AG08395 (cell line): ENCODE results near the gene PCDHB11.
A peak's percentile ranks its signal among the peaks of the same experiment; 100 is the strongest.
"Not testable (repeated sequence)": the region's sequence is repeated elsewhere in the genome, so short reads cannot be mapped to it uniquely, and the experiment has no call there.

Experiments
- DNase-seq: peaks from one replicate; pipeline ENCODE4 v3.0.0; 2012; ENCODE audit warnings: mixed read lengths, low spot score

Gene PCDHB11

DNA sequence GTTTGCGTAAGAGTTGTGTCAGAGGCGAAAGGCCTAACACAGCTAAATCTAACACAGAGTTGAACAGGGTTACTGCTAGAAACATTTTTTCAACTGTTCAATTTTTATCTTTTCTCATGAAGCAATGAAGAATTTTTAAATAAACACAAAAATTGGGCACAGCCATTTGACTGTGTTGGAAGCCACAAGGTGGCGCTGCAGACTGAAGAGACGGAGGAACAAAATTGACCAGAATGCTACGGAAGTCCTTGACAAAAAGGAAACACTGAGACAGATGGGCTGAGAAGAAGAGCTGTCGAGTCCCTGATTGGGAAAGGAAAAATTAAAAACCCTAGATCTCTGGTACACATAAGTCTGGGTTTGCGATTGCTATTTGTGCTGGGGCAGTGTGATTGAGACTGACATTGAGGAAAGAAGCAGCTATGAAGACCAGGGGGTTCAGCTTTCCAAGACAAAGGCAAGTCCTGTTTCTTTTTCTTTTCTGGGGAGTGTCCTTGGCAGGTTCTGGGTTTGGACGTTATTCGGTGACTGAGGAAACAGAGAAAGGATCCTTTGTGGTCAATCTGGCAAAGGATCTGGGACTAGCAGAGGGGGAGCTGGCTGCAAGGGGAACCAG is 12.4 kb upstream of the PCDHB11 start, which contains the start of gene PCDHB9:
Gene PCDHB9 (plus strand): TSS at position 265 of the 616 bp plus-strand sequence. CDS start 158 bp downstream, at position 423.
- DNase-seq = peak; percentile 29

DNA sequence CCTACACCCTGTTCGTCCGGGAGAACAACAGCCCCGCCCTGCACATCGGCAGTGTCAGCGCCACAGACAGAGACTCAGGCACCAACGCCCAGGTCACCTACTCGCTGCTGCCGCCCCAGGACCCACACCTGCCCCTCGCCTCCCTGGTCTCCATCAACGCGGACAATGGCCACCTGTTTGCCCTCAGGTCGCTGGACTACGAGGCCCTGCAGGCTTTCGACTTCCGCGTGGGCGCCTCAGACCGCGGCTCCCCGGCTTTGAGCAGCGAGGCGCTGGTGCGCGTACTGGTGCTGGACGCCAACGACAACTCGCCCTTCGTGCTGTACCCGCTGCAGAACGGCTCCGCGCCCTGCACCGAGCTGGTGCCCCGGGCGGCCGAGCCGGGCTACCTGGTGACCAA is 10.7 kb upstream of the PCDHB11 start:
- DNase-seq = not testable (repeated sequence)

DNA sequence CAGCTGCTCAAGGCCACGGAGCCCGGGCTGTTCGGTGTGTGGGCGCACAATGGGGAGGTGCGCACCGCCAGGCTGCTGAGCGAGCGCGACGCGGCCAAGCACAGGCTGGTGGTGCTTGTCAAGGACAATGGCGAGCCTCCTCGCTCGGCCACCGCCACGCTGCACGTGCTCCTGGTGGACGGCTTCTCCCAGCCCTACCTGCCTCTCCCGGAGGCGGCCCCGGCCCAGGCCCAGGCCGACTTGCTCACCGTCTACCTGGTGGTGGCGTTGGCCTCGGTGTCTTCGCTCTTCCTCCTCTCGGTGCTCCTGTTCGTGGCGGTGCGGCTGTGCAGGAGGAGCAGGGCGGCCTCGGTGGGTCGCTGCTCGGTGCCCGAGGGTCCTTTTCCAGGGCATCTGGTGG is 10.3 kb upstream of the PCDHB11 start:
- not testable (repeated sequence) for DNase-seq

DNA sequence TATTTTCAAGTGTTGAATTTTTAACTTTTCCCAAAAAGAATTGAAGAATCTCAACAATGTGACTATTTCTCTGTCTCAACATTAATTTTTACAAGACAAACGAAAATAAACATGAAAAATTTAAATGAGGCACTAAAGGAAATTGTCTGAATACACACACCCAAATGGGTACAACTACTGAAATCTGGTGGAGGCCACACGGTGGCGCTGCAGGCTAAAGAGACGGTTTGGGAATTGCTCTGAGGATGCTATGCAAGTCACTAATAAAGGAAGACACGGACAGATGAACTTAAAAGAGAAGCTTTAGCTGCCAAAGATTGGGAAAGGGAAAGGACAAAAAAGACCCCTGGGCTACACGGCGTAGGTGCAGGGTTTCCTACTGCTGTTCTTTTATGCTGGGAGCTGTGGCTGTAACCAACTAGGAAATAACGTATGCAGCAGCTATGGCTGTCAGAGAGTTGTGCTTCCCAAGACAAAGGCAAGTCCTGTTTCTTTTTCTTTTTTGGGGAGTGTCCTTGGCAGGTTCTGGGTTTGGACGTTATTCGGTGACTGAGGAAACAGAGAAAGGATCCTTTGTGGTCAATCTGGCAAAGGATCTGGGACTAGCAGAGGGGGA is 7.2 kb upstream of the PCDHB11 start, which contains the start of gene PCDHB10:
Gene PCDHB10 (plus strand): TSS at position 244 of the 616 bp plus-strand sequence. CDS start 200 bp downstream, at position 444.
- DNase-seq = peak; percentile 20

DNA sequence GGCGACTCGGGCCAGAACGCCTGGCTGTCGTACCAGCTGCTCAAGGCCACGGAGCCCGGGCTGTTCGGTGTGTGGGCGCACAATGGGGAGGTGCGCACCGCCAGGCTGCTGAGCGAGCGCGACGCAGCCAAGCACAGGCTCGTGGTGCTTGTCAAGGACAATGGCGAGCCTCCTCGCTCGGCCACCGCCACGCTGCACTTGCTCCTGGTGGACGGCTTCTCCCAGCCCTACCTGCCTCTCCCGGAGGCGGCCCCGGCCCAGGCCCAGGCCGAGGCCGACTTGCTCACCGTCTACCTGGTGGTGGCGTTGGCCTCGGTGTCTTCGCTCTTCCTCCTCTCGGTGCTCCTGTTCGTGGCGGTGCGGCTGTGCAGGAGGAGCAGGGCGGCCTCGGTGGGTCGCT is 5.1 kb upstream of the PCDHB11 start:
- DNase-seq = not testable (repeated sequence)

DNA sequence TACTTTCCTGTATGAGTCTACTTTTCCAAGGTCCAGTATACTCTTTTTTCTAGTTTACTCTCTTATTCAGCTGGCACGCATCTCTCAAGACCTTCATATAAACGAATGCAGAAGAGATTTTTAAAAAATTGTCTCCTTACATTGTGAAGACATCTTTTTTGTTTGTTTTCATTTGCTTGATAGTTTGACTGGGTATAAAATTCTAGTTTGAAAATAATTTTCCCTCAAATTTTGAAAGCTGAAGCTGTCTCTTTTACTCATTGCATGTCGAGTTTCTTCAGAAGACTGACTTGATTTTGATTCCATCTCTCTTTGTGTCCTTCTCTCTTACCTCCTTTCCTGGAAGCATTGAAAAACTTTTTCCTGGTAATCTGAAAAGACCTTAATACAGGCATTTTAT is 3.1 kb upstream of the PCDHB11 start:
- no peak for DNase-seq

DNA sequence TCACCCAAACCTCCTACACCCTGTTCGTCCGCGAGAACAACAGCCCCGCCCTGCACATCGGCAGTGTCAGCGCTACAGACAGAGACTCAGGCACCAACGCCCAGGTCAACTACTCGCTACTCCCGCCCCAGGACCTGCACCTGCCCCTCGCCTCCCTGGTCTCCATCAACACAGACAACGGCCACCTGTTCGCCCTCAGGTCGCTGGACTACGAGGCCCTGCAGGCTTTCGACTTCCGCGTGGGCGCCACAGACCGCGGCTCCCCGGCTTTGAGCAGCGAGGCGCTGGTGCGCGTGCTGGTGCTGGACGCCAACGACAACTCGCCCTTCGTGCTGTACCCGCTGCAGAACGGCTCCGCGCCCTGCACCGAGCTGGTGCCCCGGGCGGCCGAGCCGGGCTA is 1.7 kb downstream of the PCDHB11 start:
- DNase-seq = not testable (repeated sequence)

DNA sequence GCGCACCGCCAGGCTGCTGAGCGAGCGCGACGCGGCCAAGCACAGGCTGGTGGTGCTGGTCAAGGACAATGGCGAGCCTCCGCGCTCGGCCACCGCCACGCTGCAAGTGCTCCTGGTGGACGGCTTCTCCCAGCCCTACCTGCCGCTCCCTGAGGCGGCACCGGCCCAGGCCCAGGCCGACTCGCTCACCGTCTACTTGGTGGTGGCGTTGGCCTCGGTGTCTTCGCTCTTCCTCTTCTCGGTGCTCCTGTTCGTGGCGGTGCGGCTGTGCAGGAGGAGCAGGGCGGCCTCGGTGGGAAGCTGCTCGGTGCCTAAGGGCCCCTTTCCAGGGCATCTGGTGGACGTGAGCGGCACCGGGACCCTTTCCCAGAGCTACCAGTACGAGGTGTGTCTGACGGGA is 2.2 kb downstream of the PCDHB11 start:
- DNase-seq = not testable (repeated sequence)

DNA sequence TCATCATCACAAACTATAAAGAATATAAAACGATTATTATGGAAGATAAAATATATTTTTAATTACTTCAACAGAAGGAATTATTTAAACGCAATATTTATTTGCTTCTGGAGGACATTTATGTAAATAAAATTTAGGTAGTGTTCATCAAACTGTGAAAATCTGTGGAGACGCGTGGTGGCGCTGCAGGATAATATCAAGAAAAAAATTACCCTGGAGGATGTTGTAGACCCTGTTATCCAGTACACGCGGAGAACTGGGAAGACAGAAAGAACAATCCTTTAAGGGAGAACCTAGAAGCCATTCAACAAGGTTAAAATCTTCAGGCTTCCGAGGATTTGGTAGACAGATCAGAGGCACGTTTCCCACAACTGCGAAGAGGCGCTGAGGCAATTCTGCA is 9.1 kb downstream of the PCDHB11 start, which contains the start of gene PCDHB12:
Gene PCDHB12 (plus strand): TSS at position 242 of the 400 bp plus-strand sequence. CDS start 189 bp downstream, outside the sequence.
- no peak for DNase-seq

DNA sequence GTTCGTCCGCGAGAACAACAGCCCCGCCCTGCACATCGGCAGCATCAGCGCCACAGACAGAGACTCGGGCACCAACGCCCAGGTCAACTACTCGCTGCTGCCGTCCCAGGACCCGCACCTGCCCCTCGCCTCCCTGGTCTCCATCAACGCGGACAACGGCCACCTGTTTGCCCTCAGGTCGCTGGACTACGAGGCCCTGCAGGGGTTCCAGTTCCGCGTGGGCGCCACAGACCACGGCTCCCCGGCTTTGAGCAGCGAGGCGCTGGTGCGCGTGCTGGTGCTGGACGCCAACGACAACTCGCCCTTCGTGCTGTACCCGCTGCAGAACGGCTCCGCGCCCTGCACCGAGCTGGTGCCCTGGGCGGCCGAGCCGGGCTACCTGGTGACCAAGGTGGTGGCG is 10.9 kb downstream of the PCDHB11 start:
- not testable (repeated sequence) for DNase-seq

DNA sequence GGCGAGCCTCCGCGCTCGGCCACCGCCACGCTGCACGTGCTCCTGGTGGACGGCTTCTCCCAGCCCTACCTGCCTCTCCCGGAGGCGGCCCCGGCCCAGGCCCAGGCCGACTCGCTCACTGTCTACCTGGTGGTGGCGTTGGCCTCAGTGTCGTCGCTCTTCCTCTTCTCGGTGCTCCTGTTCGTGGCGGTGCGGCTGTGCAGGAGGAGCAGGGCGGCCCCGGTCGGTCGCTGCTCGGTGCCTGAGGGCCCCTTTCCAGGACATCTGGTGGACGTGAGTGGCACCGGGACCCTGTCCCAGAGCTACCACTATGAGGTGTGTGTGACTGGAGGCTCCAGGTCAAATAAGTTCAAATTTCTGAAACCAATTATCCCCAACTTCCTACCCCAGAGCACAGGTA is 11.4 kb downstream of the PCDHB11 start:
- not testable (repeated sequence) for DNase-seq

DNA sequence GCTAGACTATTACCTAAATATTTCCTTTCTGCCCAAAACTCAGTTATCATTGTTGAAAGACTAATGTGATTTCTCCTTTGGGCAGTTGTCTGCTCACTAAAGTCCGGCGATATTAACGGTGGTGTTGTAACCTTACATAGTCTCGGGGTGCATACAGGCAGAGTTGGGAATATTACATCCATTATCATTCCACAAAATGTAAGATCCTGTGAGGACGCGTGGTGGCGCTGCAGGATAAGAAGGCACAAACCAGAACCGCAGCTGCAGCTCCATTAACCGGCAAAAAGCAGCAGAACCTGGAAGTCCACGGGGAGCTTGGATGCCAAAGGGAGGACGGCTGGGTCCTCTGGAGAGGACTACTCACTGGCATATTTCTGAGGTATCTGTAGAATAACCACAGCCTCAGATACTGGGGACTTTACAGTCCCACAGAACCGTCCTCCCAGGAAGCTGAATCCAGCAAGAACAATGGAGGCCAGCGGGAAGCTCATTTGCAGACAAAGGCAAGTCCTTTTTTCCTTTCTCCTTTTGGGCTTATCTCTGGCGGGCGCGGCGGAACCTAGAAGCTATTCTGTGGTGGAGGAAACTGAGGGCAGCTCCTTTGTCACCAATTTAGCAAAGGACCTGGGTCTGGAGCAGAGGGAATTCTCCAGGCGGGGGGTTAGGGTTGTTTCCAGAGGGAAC is 14.4 kb downstream of the PCDHB11 start, which contains the start of gene PCDHB13:
Gene PCDHB13 (plus strand): TSS at position 264 of the 684 bp plus-strand sequence. CDS start 205 bp downstream, at position 469.
- not testable (repeated sequence) for DNase-seq

DNA sequence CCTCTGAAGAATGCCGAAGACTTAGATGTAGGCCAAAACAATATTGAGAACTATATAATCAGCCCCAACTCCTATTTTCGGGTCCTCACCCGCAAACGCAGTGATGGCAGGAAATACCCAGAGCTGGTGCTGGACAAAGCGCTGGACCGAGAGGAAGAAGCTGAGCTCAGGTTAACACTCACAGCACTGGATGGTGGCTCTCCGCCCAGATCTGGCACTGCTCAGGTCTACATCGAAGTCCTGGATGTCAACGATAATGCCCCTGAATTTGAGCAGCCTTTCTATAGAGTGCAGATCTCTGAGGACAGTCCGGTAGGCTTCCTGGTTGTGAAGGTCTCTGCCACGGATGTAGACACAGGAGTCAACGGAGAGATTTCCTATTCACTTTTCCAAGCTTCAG is 15.2 kb downstream of the PCDHB11 start:
- DNase-seq = not testable (repeated sequence)

DNA sequence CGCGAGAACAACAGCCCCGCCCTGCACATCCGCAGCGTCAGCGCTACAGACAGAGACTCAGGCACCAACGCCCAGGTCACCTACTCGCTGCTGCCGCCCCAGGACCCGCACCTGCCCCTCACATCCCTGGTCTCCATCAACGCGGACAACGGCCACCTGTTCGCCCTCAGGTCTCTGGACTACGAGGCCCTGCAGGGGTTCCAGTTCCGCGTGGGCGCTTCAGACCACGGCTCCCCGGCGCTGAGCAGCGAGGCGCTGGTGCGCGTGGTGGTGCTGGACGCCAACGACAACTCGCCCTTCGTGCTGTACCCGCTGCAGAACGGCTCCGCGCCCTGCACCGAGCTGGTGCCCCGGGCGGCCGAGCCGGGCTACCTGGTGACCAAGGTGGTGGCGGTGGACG is 16.1 kb downstream of the PCDHB11 start:
- not testable (repeated sequence) for DNase-seq

DNA sequence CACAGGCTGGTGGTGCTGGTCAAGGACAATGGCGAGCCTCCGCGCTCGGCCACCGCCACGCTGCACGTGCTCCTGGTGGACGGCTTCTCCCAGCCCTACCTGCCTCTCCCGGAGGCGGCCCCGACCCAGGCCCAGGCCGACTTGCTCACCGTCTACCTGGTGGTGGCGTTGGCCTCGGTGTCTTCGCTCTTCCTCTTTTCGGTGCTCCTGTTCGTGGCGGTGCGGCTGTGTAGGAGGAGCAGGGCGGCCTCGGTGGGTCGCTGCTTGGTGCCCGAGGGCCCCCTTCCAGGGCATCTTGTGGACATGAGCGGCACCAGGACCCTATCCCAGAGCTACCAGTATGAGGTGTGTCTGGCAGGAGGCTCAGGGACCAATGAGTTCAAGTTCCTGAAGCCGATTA is 16.6 kb downstream of the PCDHB11 start:
- DNase-seq = not testable (repeated sequence)

DNA sequence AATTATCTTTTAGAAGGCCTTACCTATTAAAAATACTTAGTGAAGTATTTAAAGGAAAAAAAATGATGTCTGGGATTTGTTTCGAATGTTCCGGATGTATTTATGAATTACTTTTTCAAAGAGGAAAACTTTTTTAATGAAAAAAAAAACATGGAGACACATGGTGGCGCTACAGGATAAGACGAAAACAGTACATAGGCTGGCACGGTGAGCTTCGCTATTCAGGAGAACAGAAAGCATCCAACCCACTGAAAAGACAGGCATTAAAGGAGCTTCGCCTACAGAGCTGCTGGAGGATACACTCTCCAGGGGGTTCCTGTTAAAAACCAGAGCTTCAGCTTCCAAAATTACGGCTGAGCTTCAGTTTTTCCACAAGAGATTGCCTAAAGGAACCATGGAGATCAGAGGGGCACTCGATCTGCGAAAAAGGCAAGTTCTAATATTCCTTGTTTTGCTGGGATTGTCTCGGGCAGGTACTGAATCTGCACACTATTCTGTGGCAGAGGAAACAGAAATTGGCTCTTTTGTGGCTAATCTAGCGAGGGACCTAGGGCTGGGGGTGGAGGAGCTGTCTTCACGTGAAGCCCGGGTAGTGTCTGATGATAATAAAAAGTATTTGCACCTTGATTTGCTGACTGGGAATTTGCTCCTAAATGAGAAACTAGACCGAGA is 23.8 kb downstream of the PCDHB11 start, which contains the start of gene PCDHB14:
Gene PCDHB14 (plus strand): TSS at position 232 of the 672 bp plus-strand sequence. CDS start 163 bp downstream, at position 395.
- DNase-seq = peak; percentile 24

DNA sequence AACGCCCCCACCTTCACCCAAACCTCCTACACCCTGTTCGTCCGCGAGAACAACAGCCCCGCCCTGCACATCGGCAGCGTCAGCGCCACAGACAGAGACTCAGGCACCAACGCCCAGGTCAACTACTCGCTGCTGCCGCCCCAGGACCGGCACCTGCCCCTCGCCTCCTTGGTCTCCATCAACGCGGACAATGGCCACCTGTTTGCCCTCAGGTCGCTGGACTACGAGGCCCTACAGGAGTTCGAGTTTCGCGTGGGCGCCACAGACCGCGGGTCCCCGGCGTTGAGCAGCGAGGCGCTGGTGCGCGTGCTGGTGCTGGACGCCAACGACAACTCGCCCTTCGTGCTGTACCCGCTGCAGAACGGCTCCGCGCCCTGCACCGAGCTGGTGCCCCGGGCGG is 25.4 kb downstream of the PCDHB11 start:
- DNase-seq = not testable (repeated sequence)

DNA sequence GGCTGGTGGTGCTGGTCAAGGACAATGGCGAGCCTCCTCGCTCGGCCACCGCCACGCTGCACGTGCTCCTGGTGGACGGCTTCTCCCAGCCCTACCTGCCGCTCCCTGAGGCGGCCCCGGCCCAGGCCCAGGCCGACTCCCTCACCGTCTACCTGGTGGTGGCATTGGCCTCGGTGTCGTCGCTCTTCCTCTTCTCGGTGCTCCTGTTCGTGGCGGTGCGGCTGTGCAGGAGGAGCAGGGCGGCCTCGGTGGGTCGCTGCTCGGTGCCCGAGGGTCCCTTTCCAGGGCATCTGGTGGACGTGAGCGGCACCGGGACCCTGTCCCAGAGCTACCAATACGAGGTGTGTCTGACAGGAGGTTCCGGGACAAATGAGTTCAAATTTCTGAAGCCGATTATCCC is 26.0 kb downstream of the PCDHB11 start:
- DNase-seq = not testable (repeated sequence)

DNA sequence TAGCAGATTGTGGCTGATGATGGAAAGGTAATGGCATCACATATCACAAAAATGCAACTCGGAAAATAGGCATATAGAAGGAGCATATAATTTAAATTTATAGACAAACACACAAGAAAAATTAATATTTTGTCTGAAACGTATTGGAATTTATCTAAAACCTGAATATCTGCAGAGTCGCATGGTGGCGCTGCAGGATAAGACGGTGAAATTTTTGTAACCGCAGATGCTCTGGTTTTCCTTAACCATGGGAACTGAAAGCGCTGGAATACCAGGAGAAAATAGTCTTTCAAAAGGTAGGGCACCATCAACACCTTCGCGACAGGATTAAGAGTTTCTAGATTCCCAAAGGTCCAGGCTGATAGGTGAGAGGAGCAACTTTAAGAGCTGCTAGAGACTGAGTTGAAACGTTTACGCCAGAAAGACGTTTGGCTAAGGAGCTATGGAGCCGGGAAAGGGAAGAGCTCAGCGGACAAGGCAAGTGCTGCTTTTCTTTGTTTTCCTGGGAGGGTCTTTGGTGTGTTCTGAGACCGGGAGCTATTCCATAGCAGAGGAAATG is 34.8 kb downstream of the PCDHB11 start:
- no peak for DNase-seq

DNA sequence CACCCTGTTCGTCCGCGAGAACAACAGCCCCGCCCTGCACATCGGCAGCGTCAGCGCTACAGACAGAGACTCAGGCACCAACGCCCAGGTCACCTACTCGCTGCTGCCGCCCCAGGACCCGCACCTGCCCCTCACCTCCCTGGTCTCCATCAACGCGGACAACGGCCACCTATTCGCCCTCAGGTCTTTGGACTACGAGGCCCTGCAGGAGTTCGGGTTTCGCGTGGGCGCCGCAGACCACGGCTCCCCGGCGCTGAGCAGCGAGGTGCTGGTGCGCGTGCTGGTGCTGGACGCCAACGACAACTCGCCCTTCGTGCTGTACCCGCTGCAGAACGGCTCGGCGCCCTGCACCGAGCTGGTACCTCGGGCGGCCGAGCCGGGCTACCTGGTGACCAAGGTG is 36.5 kb downstream of the PCDHB11 start:
- not testable (repeated sequence) for DNase-seq

DNA sequence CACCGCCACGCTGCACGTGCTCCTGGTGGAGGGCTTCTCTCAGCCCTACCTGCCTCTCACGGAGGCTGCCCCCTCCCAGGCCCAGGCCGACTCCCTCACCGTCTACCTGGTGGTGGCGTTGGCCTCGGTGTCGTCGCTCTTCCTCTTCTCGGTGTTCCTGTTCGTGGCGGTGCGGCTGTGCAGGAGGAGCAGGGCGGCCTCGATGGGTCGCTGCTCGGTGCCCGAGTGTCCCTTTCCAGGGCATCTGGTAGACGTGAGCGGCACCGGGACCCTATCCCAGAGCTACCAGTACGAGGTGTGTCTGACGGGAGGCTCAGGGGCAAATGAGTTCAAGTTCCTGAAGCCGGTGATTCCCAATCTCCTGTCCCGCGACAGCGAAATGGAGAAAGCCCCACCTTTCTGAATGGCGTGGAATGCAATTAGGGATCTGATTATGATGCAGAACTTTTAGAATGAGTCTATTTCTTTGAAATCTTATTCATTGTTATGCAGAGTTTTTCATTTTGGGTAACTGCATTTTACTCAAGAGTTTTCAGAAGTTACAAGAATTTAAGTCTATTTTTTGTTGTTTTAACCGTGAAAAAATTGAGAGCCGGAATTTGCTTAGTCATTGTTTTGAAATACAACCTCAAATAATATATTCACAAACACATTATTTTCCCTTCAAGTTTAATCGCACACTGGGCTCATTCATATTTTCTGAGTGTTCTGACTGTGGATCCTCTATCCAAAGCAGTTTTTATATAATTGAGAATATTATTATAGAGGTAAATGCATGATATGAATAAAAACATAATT is 37.3 kb downstream of the PCDHB11 start:
- DNase-seq = no peak
